HepG2 (cell line): ENCODE measurements around the gene SIAH1. TPM values are rescaled to one million over a fixed set of nuclear protein-coding genes. Genes with fewer than 3 reads are reported as not detected.
A peak's percentile ranks its signal among the peaks of the same experiment; 100 is the strongest.

ENCODE experiments used
- CTCF ChIP-seq: sonication (generic); formaldehyde crosslinking; IDR thresholded peaks from 2 replicates; pipeline ENCODE4 v1.5.0; 2020; ENCODE audit warnings: mild to moderate bottlenecking, missing genetic modification reagents, moderate library complexity
- GABPB1 ChIP-seq: IDR thresholded peaks from 2 replicates; pipeline ENCODE4 v1.6.1; 2016; ENCODE audit warnings: mild to moderate bottlenecking, missing genetic modification reagents, moderate library complexity, missing compliant biosample characterization
- HNF1B ChIP-seq: sonication (generic); formaldehyde crosslinking; IDR thresholded peaks from 2 replicates; pipeline ENCODE4 v1.5.1; 2020; ENCODE audit warnings: mild to moderate bottlenecking, moderate library complexity, missing genetic modification reagents
- HOXA5 ChIP-seq: sonication (generic); formaldehyde crosslinking; IDR thresholded peaks from 2 replicates; pipeline ENCODE4 v1.4.0; 2020; ENCODE audit warnings: missing genetic modification reagents
- KAT8 ChIP-seq: IDR thresholded peaks from 2 replicates; pipeline ENCODE4 v1.6.1; 2016; ENCODE audit warnings: missing genetic modification reagents, missing compliant biosample characterization
- KDM2A ChIP-seq: sonication (generic); formaldehyde crosslinking; IDR thresholded peaks from 2 replicates; pipeline ENCODE4 v1.4.0; 2020; ENCODE audit warnings: low read depth, missing genetic modification reagents, borderline replicate concordance
- KLF12 ChIP-seq: sonication (generic); formaldehyde crosslinking; IDR thresholded peaks from 2 replicates; pipeline ENCODE4 v1.4.0; 2020; ENCODE audit warnings: missing genetic modification reagents, borderline replicate concordance
- MEIS1 ChIP-seq: sonication (generic); formaldehyde crosslinking; IDR thresholded peaks from 2 replicates; pipeline ENCODE4 v1.9.0; 2021; ENCODE audit warnings: mild to moderate bottlenecking, missing genetic modification reagents, moderate library complexity, borderline replicate concordance
- NBN ChIP-seq: fragments of 450-650 bp; conservative IDR thresholded peaks from 2 replicates; pipeline ENCODE4 v1.6.1; 2017
- RNF2 ChIP-seq: fragments of 450-650 bp; conservative IDR thresholded peaks from 2 replicates; pipeline ENCODE4 v1.6.1; 2016; ENCODE audit warnings: low read depth
- TBL1XR1 ChIP-seq: fragments of 150-350 bp; IDR thresholded peaks from 2 replicates; pipeline ENCODE4 v1.6.1; 2014; ENCODE audit warnings: borderline replicate concordance, low read length; ENCODE audit not compliant: partially characterized antibody
- TCF12 ChIP-seq, 2 experiments: fragments of 450-650 bp in 1 of 2; sonication (generic) in 1 of 2; formaldehyde crosslinking in 1 of 2; IDR thresholded peaks; 2 replicates each; pipeline versions ENCODE4 v1.6.1 to v1.8.0; 2017 to 2022; ENCODE audit warnings: antibody characterized with exemption in 1 of 2, mild to moderate bottlenecking in 1 of 2, missing genetic modification reagents in 1 of 2, moderate library complexity in 1 of 2
- ZBTB25 ChIP-seq: IDR thresholded peaks from 2 replicates; pipeline ENCODE4 v1.6.1; 2018; ENCODE audit warnings: missing genetic modification reagents
- ZFX ChIP-seq: sonication (generic); formaldehyde crosslinking; IDR thresholded peaks from 2 replicates; pipeline ENCODE4 v1.4.0; 2020; ENCODE audit warnings: mild to moderate bottlenecking, low read depth, missing genetic modification reagents, moderate library complexity
- ZNF629 ChIP-seq: sonication (generic); formaldehyde crosslinking; conservative IDR thresholded peaks from 2 replicates; pipeline ENCODE4 v1.5.0; 2020; ENCODE audit warnings: missing genetic modification reagents
- ZNF770 ChIP-seq: sonication (generic); formaldehyde crosslinking; IDR thresholded peaks from 2 replicates; pipeline ENCODE4 v1.5.0; 2020; ENCODE audit warnings: mild to moderate bottlenecking, missing genetic modification reagents
- ZNF775 ChIP-seq: sonication (generic); formaldehyde crosslinking; IDR thresholded peaks from 2 replicates; pipeline ENCODE4 v1.4.0; 2020; ENCODE audit warnings: missing genetic modification reagents, mild to moderate bottlenecking, moderate library complexity, borderline replicate concordance
- polyA plus RNA-seq, 8 experiments: library from polyadenylated mRNA; depleted of rRNA in 3 of 8; stranded (reverse) in 7 of 8; unstranded in 1 of 8; fragments of >200 nt; fragmentation: Illumina TruSeq in 4 of 8; extraction: Trizol in 4 of 8; gene quantifications; 2 replicates each; pipeline versions ENCODE4 v1.2.1 to v1.2.3, GENCODE V29; 2011 to 2016; ENCODE audit warnings: low read depth in 4 of 8, missing spikeins in 1 of 8, mixed read lengths in 1 of 8; ENCODE audit not compliant: insufficient read depth in 1 of 8
- total RNA-seq, 5 experiments: library from RNA; depleted of rRNA; stranded (reverse); fragments of >200 nt; fragmentation: Illumina TruSeq; extraction: Trizol; gene quantifications; 2 replicates each; pipeline ENCODE4 v1.2.3, GENCODE V29; 2016; ENCODE audit warnings: low read depth in 1 of 5

SIAH1 gene
- total and polyA plus RNA-seq, 2 of the 13 experiments (the other 11 are each of a cell fraction or from before 2014, with no cell fraction given), result 16.0 to 28.6 TPM

GRCh38 chr16:48385253-48386150, at the start of gene SIAH1 (continued):
- TF ChIP-seq CTCF (CRISPR knock-in tag) (0 out of 2 replicates have a peak, but pooled peaks have one; percentile 19), NBN (no peak), ZNF770 (peak; percentile 88), TCF12 (IDR thresholded peaks at IDR 0.05) (no peak), TCF12 (CRISPR knock-in tag; IDR thresholded peaks at IDR 0.05) (no peak), MEIS1 (0 out of 2 replicates have a peak, but pooled peaks have one; percentile 23), ZNF775 (CRISPR knock-in tag) (no peak), RNF2 (peak; percentile 83), ZBTB25 (CRISPR knock-in tag) (peak; percentile 62; the same call in 1 of the 2 replicates), GABPB1 (CRISPR knock-in tag) (peak; percentile 74), KLF12 (CRISPR knock-in tag) (no peak), ZFX (CRISPR knock-in tag) (peak; percentile 94), HNF1B (CRISPR knock-in tag) (peak; percentile 81), KDM2A (CRISPR knock-in tag) (peak; percentile 87), TBL1XR1 (peak; percentile 25), HOXA5 (CRISPR knock-in tag) (no peak), ZNF629 (CRISPR knock-in tag) (peak; percentile 18; the same call in 1 of the 2 replicates), KAT8 (0 out of 2 replicates have a peak, but pooled peaks have one; percentile 38)
